Measurements from ENCODE around the gene MYEOV. TPM values are rescaled to one million over a fixed set of nuclear protein-coding genes. Genes with fewer than 3 reads are reported as not detected.

MYEOV gene
- polyA plus RNA-seq, 1 donor, result 0.03 TPM

DNA sequence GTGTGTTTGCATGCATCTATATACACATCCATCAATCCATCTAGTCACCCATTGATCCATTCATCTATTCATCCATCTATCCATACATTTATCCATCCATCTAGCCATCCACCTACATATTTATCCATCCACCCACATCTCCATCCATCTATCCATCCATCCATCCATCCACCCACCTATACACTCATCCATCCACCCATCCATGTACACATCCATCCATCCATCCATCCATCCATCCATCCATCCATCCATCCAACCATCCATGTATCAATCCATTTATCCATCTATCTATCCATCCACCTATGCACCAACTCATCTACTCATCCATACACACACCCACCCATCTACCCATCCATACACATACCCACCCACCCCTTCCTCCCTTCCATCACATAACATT, 18.8 kb upstream of the MYEOV start:
- no peak for DNase-seq
- Histone ChIP-seq H3K4me3 (ENCODE audit: low read length) (no peak overlapping the region), H3K27me3 (ENCODE audit: control insufficient read depth, insufficient read depth, low read length) (no peaks in the 10 kb centered on the region), H3K27ac (ENCODE audit: low read length) (peak overlapping the region; percentile 2), H3K4me1 (ENCODE audit: control insufficient read depth, insufficient read depth, low read length) (peaks cover 54% of the 10 kb centered on the region), H3K36me3 (ENCODE audit: control insufficient read depth, insufficient read depth, low read length) (no peaks in the 10 kb centered on the region), H3K9me3 (ENCODE audit: control insufficient read depth, low read depth, low read length) (no peaks in the 10 kb centered on the region)

DNA sequence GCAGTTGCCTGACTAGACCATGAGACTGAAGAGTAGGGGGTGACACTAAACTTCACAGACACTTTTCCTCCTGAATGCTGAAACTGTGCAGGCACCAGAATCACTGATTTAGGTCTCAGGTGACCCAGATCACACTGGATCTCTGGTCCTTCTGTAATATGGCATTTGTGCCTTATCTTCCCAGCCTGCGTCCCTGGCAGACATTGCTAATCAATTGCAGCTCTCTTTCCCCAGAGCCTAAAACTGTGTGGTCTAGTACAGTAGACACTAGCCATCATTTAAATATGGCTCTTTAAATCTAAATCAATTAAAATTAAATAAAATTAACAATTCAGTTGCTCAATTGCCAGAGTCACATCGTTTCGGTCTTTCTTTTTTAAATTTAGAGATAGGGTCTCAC, 17.8 kb upstream of the MYEOV start:
- H3K36me3 ChIP-seq (ENCODE audit: control insufficient read depth, insufficient read depth, low read length), result no peaks in the 10 kb centered on the region
- H3K9me3 ChIP-seq (ENCODE audit: control insufficient read depth, low read depth, low read length), result no peaks in the 10 kb centered on the region
- H3K4me1 ChIP-seq (ENCODE audit: control insufficient read depth, insufficient read depth, low read length), result peaks cover 63% of the 10 kb centered on the region
- H3K4me3 ChIP-seq (ENCODE audit: low read length), result no peak overlapping the region
- WGBS (ENCODE audit: insufficient coverage, low lambda C conversion rate), result no CpG with 5 or more reads among the region's 3 CpGs
- no peak for DNase-seq
- no peaks in the 10 kb centered on the region for H3K27me3 ChIP-seq (ENCODE audit: control insufficient read depth, insufficient read depth, low read length)
- no peak overlapping the region for H3K27ac ChIP-seq (ENCODE audit: low read length)

DNA sequence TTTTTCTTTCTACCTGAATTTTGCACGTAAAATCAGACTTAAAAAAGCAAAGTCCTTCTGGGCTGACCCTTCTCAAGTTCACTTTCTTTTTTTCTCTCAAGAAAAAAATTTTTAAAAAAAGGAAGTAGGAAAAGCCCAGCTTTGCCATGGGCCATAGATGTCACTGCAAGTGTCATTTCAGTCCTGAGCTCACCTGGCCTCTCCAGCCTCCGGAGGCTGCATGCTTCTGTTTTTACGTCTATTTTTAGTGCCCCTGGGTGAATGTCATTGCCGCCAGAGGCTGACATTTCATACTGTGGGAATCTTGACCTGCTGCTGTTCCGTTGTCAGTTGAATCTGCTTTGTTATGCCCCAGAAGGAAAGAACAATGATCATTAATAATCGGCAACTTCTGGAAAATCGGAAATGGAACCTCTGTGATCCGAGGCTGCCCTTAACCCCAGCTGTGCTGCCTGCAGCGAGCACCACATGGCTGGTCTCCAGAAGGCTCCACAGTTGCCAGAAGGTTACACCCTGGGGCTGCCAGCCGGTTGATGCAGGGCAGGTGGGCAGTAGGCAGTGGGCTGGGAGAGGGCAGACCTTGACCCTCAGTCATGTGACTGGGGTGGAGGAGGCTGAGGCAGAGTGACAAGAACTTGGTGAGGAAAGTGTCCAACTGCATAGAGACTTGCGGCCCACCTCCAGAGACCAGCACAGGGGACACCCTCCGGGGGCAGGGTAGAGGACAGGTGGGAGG, 16.7 kb upstream of the MYEOV start:
- H3K36me3 ChIP-seq (ENCODE audit: control insufficient read depth, insufficient read depth, low read length), result no peaks in the 10 kb centered on the region
- 0% methylated on average over 1 of the region's 12 CpGs for WGBS (ENCODE audit: insufficient coverage, low lambda C conversion rate)
- H3K4me3 ChIP-seq (ENCODE audit: low read length), result no peak overlapping the region
- H3K9me3 ChIP-seq (ENCODE audit: control insufficient read depth, low read depth, low read length), result peaks cover 3% of the 10 kb centered on the region
- peak in 1 of 2 donors; percentile 34 for DNase-seq
- H3K27me3 ChIP-seq (ENCODE audit: control insufficient read depth, insufficient read depth, low read length), result no peaks in the 10 kb centered on the region
- H3K4me1 ChIP-seq (ENCODE audit: control insufficient read depth, insufficient read depth, low read length), result peaks cover 66% of the 10 kb centered on the region
- H3K27ac ChIP-seq (ENCODE audit: low read length), result peak overlapping the region; percentile 50

DNA sequence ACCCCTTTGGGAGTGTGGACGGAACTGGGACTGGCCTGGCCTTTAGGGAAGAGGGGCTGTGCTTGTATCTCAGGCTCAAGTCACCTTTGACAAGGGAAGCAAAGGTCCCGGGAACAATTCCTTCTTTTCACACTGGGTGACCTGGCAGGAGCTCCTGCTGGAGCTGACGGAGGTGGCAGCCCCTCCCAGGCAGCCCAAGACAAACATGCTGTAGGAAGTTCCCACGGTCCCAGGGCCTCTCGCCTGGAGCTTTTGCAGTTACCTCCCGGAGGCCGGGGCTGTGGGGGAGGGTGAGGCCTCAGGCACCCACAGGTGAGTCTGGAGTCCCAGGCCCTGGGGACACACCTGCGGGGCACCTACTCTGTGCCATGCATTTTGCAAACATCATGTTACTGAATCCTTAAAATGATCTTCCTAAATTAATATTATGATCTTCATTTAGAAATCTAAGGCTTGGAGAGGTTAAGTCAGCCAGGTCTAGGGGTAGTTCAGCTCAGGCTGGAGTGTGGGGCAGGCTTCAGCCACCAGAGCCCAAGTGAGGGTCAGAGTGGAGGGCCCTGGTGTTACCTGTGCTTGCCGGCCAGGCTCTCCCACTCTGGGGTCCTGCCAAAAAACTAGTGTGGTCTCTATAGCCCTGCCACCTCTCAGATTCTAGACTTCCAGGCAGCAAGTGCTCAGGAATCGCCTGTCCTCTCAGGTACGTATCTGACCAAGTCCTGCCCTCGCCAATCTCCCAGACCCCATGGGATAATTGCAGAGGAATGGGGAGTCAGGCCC, 15.7 kb upstream of the MYEOV start:
- Histone ChIP-seq H3K4me1 (ENCODE audit: control insufficient read depth, insufficient read depth, low read length) (peaks cover 59% of the 10 kb centered on the region), H3K27me3 (ENCODE audit: control insufficient read depth, insufficient read depth, low read length) (no peaks in the 10 kb centered on the region), H3K36me3 (ENCODE audit: control insufficient read depth, insufficient read depth, low read length) (no peaks in the 10 kb centered on the region), H3K27ac (ENCODE audit: low read length) (peak overlapping the region; percentile 50), H3K4me3 (ENCODE audit: low read length) (no peak overlapping the region), H3K9me3 (ENCODE audit: control insufficient read depth, low read depth, low read length) (peaks cover 8% of the 10 kb centered on the region)
- peak in 1 of 2 donors; percentile 87 for DNase-seq
- no CpG with 5 or more reads among the region's 12 CpGs for WGBS (ENCODE audit: insufficient coverage, low lambda C conversion rate)

DNA sequence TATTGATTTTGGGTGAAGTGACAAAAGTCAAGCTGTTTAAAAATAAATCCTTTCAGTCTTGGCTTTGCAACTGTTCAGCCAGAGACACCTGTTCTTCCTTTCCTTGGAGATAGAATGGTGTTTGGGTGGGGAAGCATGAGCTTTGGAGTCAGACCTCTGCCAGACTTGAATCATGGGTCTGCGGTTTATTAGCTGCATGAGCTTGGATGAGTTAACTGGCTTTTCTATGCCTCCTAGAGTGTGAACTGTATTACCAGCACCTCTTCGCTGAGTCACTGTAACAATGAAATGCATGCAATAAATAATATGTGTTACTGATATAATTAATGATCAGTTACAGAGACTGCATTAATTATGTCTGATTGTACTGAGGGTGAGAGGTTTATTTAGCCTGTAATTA, 13.5 kb upstream of the MYEOV start:
- Histone ChIP-seq H3K9me3 (ENCODE audit: control insufficient read depth, low read depth, low read length) (peaks cover 8% of the 10 kb centered on the region), H3K4me1 (ENCODE audit: control insufficient read depth, insufficient read depth, low read length) (peaks cover 43% of the 10 kb centered on the region), H3K4me3 (ENCODE audit: low read length) (no peak overlapping the region), H3K27me3 (ENCODE audit: control insufficient read depth, insufficient read depth, low read length) (no peaks in the 10 kb centered on the region), H3K27ac (ENCODE audit: low read length) (no peak overlapping the region), H3K36me3 (ENCODE audit: control insufficient read depth, insufficient read depth, low read length) (no peaks in the 10 kb centered on the region)
- no CpG with 5 or more reads among the region's 2 CpGs for WGBS (ENCODE audit: insufficient coverage, low lambda C conversion rate)
- peak in 1 of 2 donors; percentile 52 for DNase-seq

DNA sequence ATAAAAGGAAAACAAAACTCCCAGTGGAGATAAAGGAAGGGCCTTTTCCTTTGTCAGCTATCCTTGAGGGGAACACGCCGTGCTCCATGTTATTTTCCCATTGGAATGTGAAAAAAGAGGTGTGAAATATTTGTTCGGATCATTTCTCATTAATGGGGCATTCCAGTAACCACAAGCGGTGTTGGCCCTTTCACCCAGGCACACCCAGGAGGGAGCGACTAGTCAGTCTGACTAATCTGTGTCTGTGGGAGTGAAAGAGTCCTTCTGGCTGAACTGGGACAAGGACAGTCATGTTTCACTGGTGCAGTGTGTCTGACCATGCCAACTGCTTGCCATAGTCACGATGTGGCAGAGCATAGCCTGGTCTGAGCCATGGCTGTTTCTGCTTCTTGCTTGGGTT, 13.0 kb upstream of the MYEOV start:
- H3K4me1 ChIP-seq (ENCODE audit: control insufficient read depth, insufficient read depth, low read length), result peaks cover 37% of the 10 kb centered on the region
- no peaks in the 10 kb centered on the region for H3K27me3 ChIP-seq (ENCODE audit: control insufficient read depth, insufficient read depth, low read length)
- 50% methylated on average over 1 of the region's 6 CpGs for WGBS (ENCODE audit: insufficient coverage, low lambda C conversion rate)
- no peak overlapping the region for H3K4me3 ChIP-seq (ENCODE audit: low read length)
- H3K9me3 ChIP-seq (ENCODE audit: control insufficient read depth, low read depth, low read length), result peaks cover 8% of the 10 kb centered on the region
- peak in 1 of 2 donors; percentile 49 for DNase-seq
- H3K36me3 ChIP-seq (ENCODE audit: control insufficient read depth, insufficient read depth, low read length), result no peaks in the 10 kb centered on the region
- H3K27ac ChIP-seq (ENCODE audit: low read length), result no peak overlapping the region

DNA sequence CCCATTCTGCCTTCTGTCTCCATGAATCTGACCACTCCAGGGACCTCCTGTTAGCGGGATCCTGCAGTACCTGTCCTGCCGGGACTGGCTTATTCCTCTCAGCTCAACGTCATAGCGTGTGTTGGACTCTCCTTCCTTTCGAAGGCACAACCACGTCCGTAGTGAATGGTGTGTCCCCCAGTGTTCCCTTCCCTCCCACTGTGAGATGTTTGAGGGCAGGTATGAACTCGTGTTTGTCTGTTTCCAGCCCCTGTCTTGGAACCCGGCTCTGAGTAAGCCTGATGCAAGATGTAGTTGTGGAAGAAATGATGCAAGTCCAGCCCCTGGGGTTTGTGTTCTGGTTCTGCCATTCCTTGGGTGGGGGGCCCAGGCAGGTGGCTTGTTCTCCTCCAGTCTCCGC, 10.5 kb upstream of the MYEOV start:
- Histone ChIP-seq H3K27ac (ENCODE audit: low read length) (no peak overlapping the region), H3K27me3 (ENCODE audit: control insufficient read depth, insufficient read depth, low read length) (no peaks in the 10 kb centered on the region), H3K4me3 (ENCODE audit: low read length) (no peak overlapping the region), H3K9me3 (ENCODE audit: control insufficient read depth, low read depth, low read length) (peaks cover 13% of the 10 kb centered on the region), H3K36me3 (ENCODE audit: control insufficient read depth, insufficient read depth, low read length) (no peaks in the 10 kb centered on the region), H3K4me1 (ENCODE audit: control insufficient read depth, insufficient read depth, low read length) (peaks cover 37% of the 10 kb centered on the region)
- no CpG with 5 or more reads among the region's 10 CpGs for WGBS (ENCODE audit: insufficient coverage, low lambda C conversion rate)
- DNase-seq, result no peak

DNA sequence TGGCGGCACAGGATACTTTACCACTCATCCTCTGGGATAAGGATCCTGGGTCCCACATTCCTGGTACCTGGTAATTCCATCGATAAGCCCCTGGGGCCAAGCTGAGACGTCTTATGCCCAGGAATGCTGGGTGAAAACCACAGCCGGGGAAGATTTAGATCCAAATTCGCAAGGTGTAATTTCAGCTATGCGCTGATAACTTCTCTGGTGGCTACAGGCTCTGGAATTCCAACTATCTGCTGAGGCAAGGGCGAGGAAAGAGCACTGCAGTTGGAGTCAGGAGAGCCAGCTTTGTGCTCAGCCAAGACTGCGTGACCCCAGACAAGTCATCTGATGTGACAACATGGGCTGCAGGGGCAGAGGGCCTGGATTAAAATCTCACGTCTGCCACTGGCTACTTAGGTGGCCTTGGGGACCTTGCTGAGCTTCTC, 9.9 kb upstream of the MYEOV start:
- Histone ChIP-seq H3K4me3 (ENCODE audit: low read length) (no peak overlapping the region), H3K4me1 (ENCODE audit: control insufficient read depth, insufficient read depth, low read length) (peaks cover 37% of the 10 kb centered on the region), H3K36me3 (ENCODE audit: control insufficient read depth, insufficient read depth, low read length) (no peaks in the 10 kb centered on the region), H3K27ac (ENCODE audit: low read length) (no peak overlapping the region), H3K9me3 (ENCODE audit: control insufficient read depth, low read depth, low read length) (peaks cover 13% of the 10 kb centered on the region), H3K27me3 (ENCODE audit: control insufficient read depth, insufficient read depth, low read length) (no peaks in the 10 kb centered on the region)
- WGBS (ENCODE audit: insufficient coverage, low lambda C conversion rate), result no CpG with 5 or more reads among the region's 9 CpGs
- no peak for DNase-seq

DNA sequence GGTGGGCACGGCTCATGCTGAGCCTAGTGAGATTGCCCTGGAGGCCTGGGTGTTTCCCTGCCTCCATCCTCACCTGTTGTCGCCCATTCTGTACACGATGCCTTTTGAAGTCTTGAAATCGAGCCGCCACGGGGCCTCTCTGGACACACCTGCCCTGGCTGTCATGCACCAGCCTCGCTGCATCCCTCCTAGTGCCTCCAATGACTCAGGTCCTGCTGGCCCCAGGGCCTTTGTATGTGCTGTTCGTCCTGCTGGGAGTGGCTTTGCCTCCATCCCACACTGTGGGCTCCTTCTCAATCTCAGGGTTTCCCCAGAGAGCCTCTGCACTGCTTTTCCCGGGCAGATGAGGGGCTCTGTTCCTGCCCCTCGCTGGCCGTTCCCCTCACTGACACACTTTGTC, 8.9 kb upstream of the MYEOV start:
- H3K36me3 ChIP-seq (ENCODE audit: control insufficient read depth, insufficient read depth, low read length), result no peaks in the 10 kb centered on the region
- no peak overlapping the region for H3K4me3 ChIP-seq (ENCODE audit: low read length)
- 100% methylated on average over 1 of the region's 11 CpGs for WGBS (ENCODE audit: insufficient coverage, low lambda C conversion rate)
- peaks cover 44% of the 10 kb centered on the region for H3K4me1 ChIP-seq (ENCODE audit: control insufficient read depth, insufficient read depth, low read length)
- no peaks in the 10 kb centered on the region for H3K27me3 ChIP-seq (ENCODE audit: control insufficient read depth, insufficient read depth, low read length)
- H3K27ac ChIP-seq (ENCODE audit: low read length), result no peak overlapping the region
- H3K9me3 ChIP-seq (ENCODE audit: control insufficient read depth, low read depth, low read length), result peaks cover 13% of the 10 kb centered on the region
- no peak for DNase-seq

DNA sequence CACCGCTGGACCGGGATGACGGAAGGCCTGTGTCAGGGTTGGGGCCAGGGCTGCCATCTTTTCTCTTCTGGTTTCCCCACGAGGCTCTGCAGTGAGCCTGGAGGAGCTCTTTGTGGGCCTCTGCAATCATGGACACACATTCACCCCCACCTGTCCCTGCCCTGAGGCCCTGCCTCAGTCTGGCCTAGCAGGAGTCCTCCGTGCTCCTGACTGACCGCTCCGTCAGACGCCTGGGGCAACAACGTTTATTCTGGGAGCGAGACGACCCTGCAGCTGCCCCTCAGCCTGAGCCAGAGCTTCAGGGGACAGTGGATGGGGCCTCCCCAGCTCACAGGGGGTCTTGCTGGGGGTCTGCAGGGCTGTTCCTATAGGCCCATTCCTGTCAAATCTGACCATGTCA, 8.2 kb upstream of the MYEOV start:
- Histone ChIP-seq H3K4me3 (ENCODE audit: low read length) (no peak overlapping the region), H3K4me1 (ENCODE audit: control insufficient read depth, insufficient read depth, low read length) (peaks cover 42% of the 10 kb centered on the region), H3K36me3 (ENCODE audit: control insufficient read depth, insufficient read depth, low read length) (no peaks in the 10 kb centered on the region), H3K9me3 (ENCODE audit: control insufficient read depth, low read depth, low read length) (peaks cover 13% of the 10 kb centered on the region), H3K27me3 (ENCODE audit: control insufficient read depth, insufficient read depth, low read length) (no peaks in the 10 kb centered on the region), H3K27ac (ENCODE audit: low read length) (no peak overlapping the region)
- DNase-seq, result no peak
- no CpG with 5 or more reads among the region's 11 CpGs for WGBS (ENCODE audit: insufficient coverage, low lambda C conversion rate)
